Measurements from ENCODE around the gene ZNF280B.

DNA sequence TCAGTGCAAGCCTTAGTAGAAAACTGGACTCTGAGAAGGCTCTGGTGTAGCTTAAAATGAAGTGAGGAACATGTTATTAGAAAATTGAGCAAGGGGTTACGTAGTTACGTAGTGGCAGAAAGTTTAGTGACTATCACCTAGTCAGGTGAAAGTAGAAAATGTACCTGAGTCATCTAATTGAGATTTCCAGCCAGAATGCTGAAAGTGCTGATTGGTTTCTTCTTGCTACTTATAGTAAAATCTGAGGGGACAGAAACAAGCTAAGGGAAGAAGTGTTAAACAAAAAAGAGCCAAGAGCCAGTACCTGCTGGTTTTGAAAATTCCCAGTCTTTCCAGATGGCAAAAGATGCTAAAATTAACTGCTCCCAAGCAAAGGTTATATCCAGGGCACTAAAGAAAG is 29.4 kb downstream of the ZNF280B start:
- TF ChIP-seq, protein P1, sequence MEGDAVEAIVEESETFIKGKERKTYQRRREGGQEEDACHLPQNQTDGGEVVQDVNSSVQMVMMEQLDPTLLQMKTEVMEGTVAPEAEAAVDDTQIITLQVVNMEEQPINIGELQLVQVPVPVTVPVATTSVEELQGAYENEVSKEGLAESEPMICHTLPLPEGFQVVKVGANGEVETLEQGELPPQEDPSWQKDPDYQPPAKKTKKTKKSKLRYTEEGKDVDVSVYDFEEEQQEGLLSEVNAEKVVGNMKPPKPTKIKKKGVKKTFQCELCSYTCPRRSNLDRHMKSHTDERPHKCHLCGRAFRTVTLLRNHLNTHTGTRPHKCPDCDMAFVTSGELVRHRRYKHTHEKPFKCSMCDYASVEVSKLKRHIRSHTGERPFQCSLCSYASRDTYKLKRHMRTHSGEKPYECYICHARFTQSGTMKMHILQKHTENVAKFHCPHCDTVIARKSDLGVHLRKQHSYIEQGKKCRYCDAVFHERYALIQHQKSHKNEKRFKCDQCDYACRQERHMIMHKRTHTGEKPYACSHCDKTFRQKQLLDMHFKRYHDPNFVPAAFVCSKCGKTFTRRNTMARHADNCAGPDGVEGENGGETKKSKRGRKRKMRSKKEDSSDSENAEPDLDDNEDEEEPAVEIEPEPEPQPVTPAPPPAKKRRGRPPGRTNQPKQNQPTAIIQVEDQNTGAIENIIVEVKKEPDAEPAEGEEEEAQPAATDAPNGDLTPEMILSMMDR (IDR thresholded peaks at IDR 0.05) = no peak
- TF ChIP-seq, protein P2, sequence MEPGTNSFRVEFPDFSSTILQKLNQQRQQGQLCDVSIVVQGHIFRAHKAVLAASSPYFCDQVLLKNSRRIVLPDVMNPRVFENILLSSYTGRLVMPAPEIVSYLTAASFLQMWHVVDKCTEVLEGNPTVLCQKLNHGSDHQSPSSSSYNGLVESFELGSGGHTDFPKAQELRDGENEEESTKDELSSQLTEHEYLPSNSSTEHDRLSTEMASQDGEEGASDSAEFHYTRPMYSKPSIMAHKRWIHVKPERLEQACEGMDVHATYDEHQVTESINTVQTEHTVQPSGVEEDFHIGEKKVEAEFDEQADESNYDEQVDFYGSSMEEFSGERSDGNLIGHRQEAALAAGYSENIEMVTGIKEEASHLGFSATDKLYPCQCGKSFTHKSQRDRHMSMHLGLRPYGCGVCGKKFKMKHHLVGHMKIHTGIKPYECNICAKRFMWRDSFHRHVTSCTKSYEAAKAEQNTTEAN (CRISPR knock-in tag; IDR thresholded peaks at IDR 0.05) = no peak
- TF ChIP-seq, protein P3, sequence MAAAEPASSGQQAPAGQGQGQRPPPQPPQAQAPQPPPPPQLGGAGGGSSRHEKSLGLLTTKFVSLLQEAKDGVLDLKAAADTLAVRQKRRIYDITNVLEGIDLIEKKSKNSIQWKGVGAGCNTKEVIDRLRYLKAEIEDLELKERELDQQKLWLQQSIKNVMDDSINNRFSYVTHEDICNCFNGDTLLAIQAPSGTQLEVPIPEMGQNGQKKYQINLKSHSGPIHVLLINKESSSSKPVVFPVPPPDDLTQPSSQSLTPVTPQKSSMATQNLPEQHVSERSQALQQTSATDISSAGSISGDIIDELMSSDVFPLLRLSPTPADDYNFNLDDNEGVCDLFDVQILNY (CRISPR knock-in tag; IDR thresholded peaks at IDR 0.05) = no peak
- TF ChIP-seq MYBL2 (CRISPR knock-in tag; IDR thresholded peaks at IDR 0.05) (no peak), SP1 (CRISPR knock-in tag; conservative IDR thresholded peaks at IDR 0.05) (no peak), ZNF317 (CRISPR knock-in tag; IDR thresholded peaks at IDR 0.05; ENCODE audit: borderline replicate concordance, low read depth) (no peak), ZNF423 (CRISPR knock-in tag; IDR thresholded peaks at IDR 0.05) (no peak), CREB1 (CRISPR knock-in tag; IDR thresholded peaks at IDR 0.05) (no peak)

All from WTC11 (cell line).